Esophagus muscularis mucosa (tissue), 3 donors: Measurements from ENCODE around the gene RABGGTB.

Experiments used
- POLR2A ChIP-seq: fragments of 450-650 bp; IDR thresholded peaks from one replicate; pipeline ENCODE4 v1.6.1; 2017; ENCODE audit warnings: antibody characterized with exemption, moderate library complexity, mild to moderate bottlenecking, low read depth
- TF ChIP-seq, protein P1 (sequence below), 3 experiments: fragments of 200-600 bp in 2 of 3; fragments of 450-650 bp in 1 of 3; sonication (generic) in 2 of 3; IDR thresholded peaks; one replicate each; pipeline ENCODE4 v1.5.1; 2017 to 2019; ENCODE audit warnings: antibody characterized with exemption in 3 of 3, mild to moderate bottlenecking in 2 of 3, moderate library complexity in 1 of 3

- TF ChIP-seq, protein P1, sequence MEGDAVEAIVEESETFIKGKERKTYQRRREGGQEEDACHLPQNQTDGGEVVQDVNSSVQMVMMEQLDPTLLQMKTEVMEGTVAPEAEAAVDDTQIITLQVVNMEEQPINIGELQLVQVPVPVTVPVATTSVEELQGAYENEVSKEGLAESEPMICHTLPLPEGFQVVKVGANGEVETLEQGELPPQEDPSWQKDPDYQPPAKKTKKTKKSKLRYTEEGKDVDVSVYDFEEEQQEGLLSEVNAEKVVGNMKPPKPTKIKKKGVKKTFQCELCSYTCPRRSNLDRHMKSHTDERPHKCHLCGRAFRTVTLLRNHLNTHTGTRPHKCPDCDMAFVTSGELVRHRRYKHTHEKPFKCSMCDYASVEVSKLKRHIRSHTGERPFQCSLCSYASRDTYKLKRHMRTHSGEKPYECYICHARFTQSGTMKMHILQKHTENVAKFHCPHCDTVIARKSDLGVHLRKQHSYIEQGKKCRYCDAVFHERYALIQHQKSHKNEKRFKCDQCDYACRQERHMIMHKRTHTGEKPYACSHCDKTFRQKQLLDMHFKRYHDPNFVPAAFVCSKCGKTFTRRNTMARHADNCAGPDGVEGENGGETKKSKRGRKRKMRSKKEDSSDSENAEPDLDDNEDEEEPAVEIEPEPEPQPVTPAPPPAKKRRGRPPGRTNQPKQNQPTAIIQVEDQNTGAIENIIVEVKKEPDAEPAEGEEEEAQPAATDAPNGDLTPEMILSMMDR (IDR thresholded peaks at IDR 0.05): no peak
- TF ChIP-seq POLR2A: no peak
Measured at GRCh38 chr1:75795703-75796193, 9.7 kb downstream of the RABGGTB start.
